Measurements from ENCODE around the gene PARD3B.

GRCh38 chr2:205369813-205370212 lies 824.5 kb downstream of the PARD3B start:
- TF ChIP-seq CTCF (IDR thresholded peaks at IDR 0.05; ENCODE audit: borderline replicate concordance, extremely low read depth, low read length, poor library complexity, severe bottlenecking): no peak
- no peak for TF ChIP-seq EZH2 (IDR thresholded peaks at IDR 0.05; ENCODE audit: borderline replicate concordance, low read depth, low read length, severe bottlenecking)

All from DND-41 (cell line).